ENCODE measurements around the gene PTPRK.

The PTPRK gene

GRCh38 chr6:128379577-128379976 lies 140.8 kb downstream of the PTPRK start:
- in situ Hi-C loops (cut with HindIII; ENCODE audit: low sequenced_read_pairs) = no loop called here
- H3K4me3 ChIP-seq (ENCODE audit: low read depth, low read length) = no peak overlapping the region
- TF ChIP-seq CTCF (IDR thresholded peaks at IDR 0.05; ENCODE audit: low read depth, low read length) = no peak
- no peak for DNase-seq (ENCODE audit: low read depth, low spot score)

- no peak overlapping the region for H3K4me3 ChIP-seq (ENCODE audit: low read depth, low read length)
- no peak for TF ChIP-seq CTCF (IDR thresholded peaks at IDR 0.05; ENCODE audit: low read depth, low read length)
- DNase-seq (ENCODE audit: low read depth, low spot score) = no peak
- in situ Hi-C loops (cut with HindIII; ENCODE audit: low sequenced_read_pairs) = no loop called here
These were observed 143.4 kb downstream of the PTPRK start for GRCh38 chr6:128376952-128377503.

GRCh38 chr6:128371136-128371535 lies 149.3 kb downstream of the PTPRK start:
- DNase-seq (ENCODE audit: low read depth, low spot score) = no peak
- H3K4me3 ChIP-seq (ENCODE audit: low read depth, low read length) = no peak overlapping the region
- in situ Hi-C loops (cut with HindIII; ENCODE audit: low sequenced_read_pairs) = no loop called here

GRCh38 chr6:128370072-128370471 lies 150.3 kb downstream of the PTPRK start:
- no peak overlapping the region for H3K4me3 ChIP-seq (ENCODE audit: low read depth, low read length)
- in situ Hi-C loops (cut with HindIII; ENCODE audit: low sequenced_read_pairs) = no loop called here
- peak; percentile 1 for TF ChIP-seq CTCF (IDR thresholded peaks at IDR 0.05; ENCODE audit: low read depth, low read length)
- peak; percentile 74 for DNase-seq (ENCODE audit: low read depth, low spot score)

More at GRCh38 chr6:128371136-128371535, 149.3 kb downstream of the PTPRK start:
- no peak for TF ChIP-seq CTCF (IDR thresholded peaks at IDR 0.05; ENCODE audit: low read depth, low read length)

- TF ChIP-seq CTCF (IDR thresholded peaks at IDR 0.05; ENCODE audit: low read depth, low read length) = no peak
- H3K4me3 ChIP-seq (ENCODE audit: low read depth, low read length) = no peak overlapping the region
- in situ Hi-C loops (cut with HindIII; ENCODE audit: low sequenced_read_pairs) = no loop called here
- no peak for DNase-seq (ENCODE audit: low read depth, low spot score)
These were observed 152.0 kb downstream of the PTPRK start for GRCh38 chr6:128368213-128368944.

GRCh38 chr6:128367437-128367836 lies 153.0 kb downstream of the PTPRK start:
- in situ Hi-C loops (cut with HindIII; ENCODE audit: low sequenced_read_pairs) = no loop called here
- DNase-seq (ENCODE audit: low read depth, low spot score) = no peak
- H3K4me3 ChIP-seq (ENCODE audit: low read depth, low read length) = no peak overlapping the region
- no peak for TF ChIP-seq CTCF (IDR thresholded peaks at IDR 0.05; ENCODE audit: low read depth, low read length)
